ENCODE measurements around the gene KCNMA1. TPM values are rescaled to one million over a fixed set of nuclear protein-coding genes. Genes with fewer than 3 reads are reported as not detected.

Gene KCNMA1
- total RNA-seq, 1 donor from 2014 or later = 87.6 TPM

DNA sequence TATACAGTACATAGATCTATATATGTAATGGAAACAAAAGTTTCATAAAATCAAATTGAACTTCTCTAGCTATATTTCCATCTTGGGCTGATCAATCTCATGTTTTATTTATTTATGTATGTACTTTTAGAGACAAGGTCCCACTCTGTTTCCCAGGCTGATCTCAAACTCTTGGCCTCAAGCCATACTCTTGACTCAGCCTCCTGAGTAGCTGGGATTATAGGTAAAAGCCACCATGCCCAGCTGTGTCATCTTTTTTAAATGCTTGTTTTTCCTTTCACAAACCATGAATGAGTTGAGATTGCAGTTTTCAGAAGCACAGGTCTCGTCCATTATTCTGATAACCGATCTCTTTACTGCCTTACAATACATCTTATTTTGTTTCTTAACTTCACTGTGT lies 400.9 kb downstream of the KCNMA1 start:
- Mint-ChIP-seq H3K27me3 (ENCODE audit: low read depth) (no peaks in the 10 kb centered on the region), H3K9me3 (ENCODE audit: low read depth) (peaks cover 2% of the 10 kb centered on the region), H3K36me3 (ENCODE audit: low read depth) (no peaks in the 10 kb centered on the region), H3K27ac (ENCODE audit: unreplicated experiment) (peak overlapping the region; percentile 74), H3K4me1 (ENCODE audit: low read depth) (peaks cover 60% of the 10 kb centered on the region), H3K4me3 (ENCODE audit: unreplicated experiment) (no peak overlapping the region)
- DNase-seq (ENCODE audit: low spot score) = no peak
- TF ChIP-seq, protein P1, sequence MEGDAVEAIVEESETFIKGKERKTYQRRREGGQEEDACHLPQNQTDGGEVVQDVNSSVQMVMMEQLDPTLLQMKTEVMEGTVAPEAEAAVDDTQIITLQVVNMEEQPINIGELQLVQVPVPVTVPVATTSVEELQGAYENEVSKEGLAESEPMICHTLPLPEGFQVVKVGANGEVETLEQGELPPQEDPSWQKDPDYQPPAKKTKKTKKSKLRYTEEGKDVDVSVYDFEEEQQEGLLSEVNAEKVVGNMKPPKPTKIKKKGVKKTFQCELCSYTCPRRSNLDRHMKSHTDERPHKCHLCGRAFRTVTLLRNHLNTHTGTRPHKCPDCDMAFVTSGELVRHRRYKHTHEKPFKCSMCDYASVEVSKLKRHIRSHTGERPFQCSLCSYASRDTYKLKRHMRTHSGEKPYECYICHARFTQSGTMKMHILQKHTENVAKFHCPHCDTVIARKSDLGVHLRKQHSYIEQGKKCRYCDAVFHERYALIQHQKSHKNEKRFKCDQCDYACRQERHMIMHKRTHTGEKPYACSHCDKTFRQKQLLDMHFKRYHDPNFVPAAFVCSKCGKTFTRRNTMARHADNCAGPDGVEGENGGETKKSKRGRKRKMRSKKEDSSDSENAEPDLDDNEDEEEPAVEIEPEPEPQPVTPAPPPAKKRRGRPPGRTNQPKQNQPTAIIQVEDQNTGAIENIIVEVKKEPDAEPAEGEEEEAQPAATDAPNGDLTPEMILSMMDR (IDR thresholded peaks at IDR 0.05) = no peak

- Mint-ChIP-seq H3K27me3 (ENCODE audit: low read depth) (no peaks in the 10 kb centered on the region), H3K4me1 (ENCODE audit: low read depth) (peaks cover 62% of the 10 kb centered on the region), H3K4me3 (ENCODE audit: unreplicated experiment) (no peak overlapping the region), H3K36me3 (ENCODE audit: low read depth) (no peaks in the 10 kb centered on the region), H3K9me3 (ENCODE audit: low read depth) (peaks cover 2% of the 10 kb centered on the region), H3K27ac (ENCODE audit: unreplicated experiment) (no peak overlapping the region)
- no peak for DNase-seq (ENCODE audit: low spot score)
- TF ChIP-seq, protein P1 (IDR thresholded peaks at IDR 0.05) = no peak
These were observed 401.6 kb downstream of the KCNMA1 start for GRCh38 chr10:77236029-77236428.

DNA sequence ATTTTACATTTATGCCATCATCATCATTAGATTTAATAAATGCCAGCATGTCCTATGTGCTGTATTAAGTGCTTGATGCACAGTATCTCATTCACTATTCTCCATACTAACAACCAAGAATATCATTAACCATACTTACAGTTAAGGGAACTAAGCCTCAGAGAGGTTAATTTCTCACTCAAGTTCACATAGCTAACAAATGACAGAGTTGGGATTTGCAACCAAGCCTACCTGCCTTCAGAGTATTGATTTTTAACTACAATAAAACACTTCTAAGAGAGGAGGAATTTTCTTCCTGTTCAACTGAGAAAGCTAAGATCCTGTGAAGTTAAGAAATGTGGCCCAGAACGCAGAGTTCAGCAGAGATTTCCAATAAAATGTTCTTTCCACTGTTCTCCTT lies 403.0 kb downstream of the KCNMA1 start:
- no peaks in the 10 kb centered on the region for H3K27me3 Mint-ChIP-seq (ENCODE audit: low read depth)
- no peaks in the 10 kb centered on the region for H3K36me3 Mint-ChIP-seq (ENCODE audit: low read depth)
- H3K4me3 Mint-ChIP-seq (ENCODE audit: unreplicated experiment) = no peak overlapping the region
- DNase-seq (ENCODE audit: low spot score) = no peak
- H3K9me3 Mint-ChIP-seq (ENCODE audit: low read depth) = peaks cover 2% of the 10 kb centered on the region
- no peak overlapping the region for H3K27ac Mint-ChIP-seq (ENCODE audit: unreplicated experiment)
- H3K4me1 Mint-ChIP-seq (ENCODE audit: low read depth) = peaks cover 62% of the 10 kb centered on the region
- TF ChIP-seq, protein P1 (IDR thresholded peaks at IDR 0.05) = no peak

GRCh38 chr10:77233466-77233865 lies 404.1 kb downstream of the KCNMA1 start:
- TF ChIP-seq, protein P1 (IDR thresholded peaks at IDR 0.05) = no peak
- no peak for DNase-seq (ENCODE audit: low spot score)
- peaks cover 58% of the 10 kb centered on the region for H3K4me1 Mint-ChIP-seq (ENCODE audit: low read depth)
- H3K36me3 Mint-ChIP-seq (ENCODE audit: low read depth) = no peaks in the 10 kb centered on the region
- H3K9me3 Mint-ChIP-seq (ENCODE audit: low read depth) = peaks cover 2% of the 10 kb centered on the region
- H3K27ac Mint-ChIP-seq (ENCODE audit: unreplicated experiment) = no peak overlapping the region
- no peak overlapping the region for H3K4me3 Mint-ChIP-seq (ENCODE audit: unreplicated experiment)
- H3K27me3 Mint-ChIP-seq (ENCODE audit: low read depth) = no peaks in the 10 kb centered on the region

GRCh38 chr10:77231884-77232610 lies 405.6 kb downstream of the KCNMA1 start:
- Mint-ChIP-seq H3K27me3 (ENCODE audit: low read depth) (no peaks in the 10 kb centered on the region), H3K9me3 (ENCODE audit: low read depth) (peaks cover 2% of the 10 kb centered on the region), H3K27ac (ENCODE audit: unreplicated experiment) (no peak overlapping the region), H3K36me3 (ENCODE audit: low read depth) (no peaks in the 10 kb centered on the region), H3K4me3 (ENCODE audit: unreplicated experiment) (no peak overlapping the region), H3K4me1 (ENCODE audit: low read depth) (peaks cover 54% of the 10 kb centered on the region)
- TF ChIP-seq, protein P1 (IDR thresholded peaks at IDR 0.05) = no peak
- no peak for DNase-seq (ENCODE audit: low spot score)

Measured in chondrocyte (in vitro differentiated cells).